GM10248 (cell line): ENCODE results near the gene LDHAL6B.

ENCODE experiments used
- CTCF ChIA-PET: fragments of 300-600 bp; sonication (Branson Sonifier 250); formaldehyde crosslinking; extraction: SDS; loops from one replicate; lab custom pipeline; 2021; ENCODE audit warnings: antibody characterized with exemption; lab: Yijun Ruan, JAX
- POLR2A ChIA-PET: fragments of 350-650 bp; sonication (Branson Sonifier 250); formaldehyde crosslinking; extraction: SDS; loops from one replicate; lab custom pipeline; 2020; ENCODE audit warnings: antibody characterized with exemption; lab: Yijun Ruan, JAX
- DNase-seq: peaks from one replicate; pipeline ENCODE4 v3.0.0; 2012; ENCODE audit errors: extremely low spot score
- CTCF ChIP-seq: IDR thresholded peaks from 2 replicates; pipeline ENCODE4 v1.5.1; 2012; ENCODE audit warnings: mild to moderate bottlenecking, low read depth; ENCODE audit errors: extremely low read depth, missing control alignments, control extremely low read depth

LDHAL6B gene

GRCh38 chr15:59249816-59250215 lies 43.2 kb downstream of the LDHAL6B start:
- POLR2A ChIA-PET: no interaction called here
- CTCF ChIA-PET: no interaction called here
- DNase-seq: no peak
- TF ChIP-seq CTCF: no peak

- POLR2A ChIA-PET: no interaction called here
- CTCF ChIA-PET: no interaction called here
- no peak for DNase-seq
- TF ChIP-seq CTCF: no peak
Measured at GRCh38 chr15:59250249-59250648, 43.6 kb downstream of the LDHAL6B start.

- TF ChIP-seq CTCF: no peak
- ChIA-PET POLR2A (no interaction called here), CTCF (no interaction called here)
- DNase-seq: peak; percentile 51
Measured at GRCh38 chr15:59251001-59251845, 44.6 kb downstream of the LDHAL6B start.

GRCh38 chr15:59252137-59252536 lies 45.5 kb downstream of the LDHAL6B start:
- TF ChIP-seq CTCF: no peak
- DNase-seq: no peak
- ChIA-PET POLR2A (no interaction called here), CTCF (no interaction called here)

GRCh38 chr15:59255680-59256336 lies 49.2 kb downstream of the LDHAL6B start:
- TF ChIP-seq CTCF: no peak
- ChIA-PET POLR2A (no interaction called here), CTCF (interaction anchor here (1.7 kb wide), 1 partner anchor 9 kb away, joined by 12 read pairs; no protein-coding TSS in a partner anchor)
- DNase-seq: no peak

- ChIA-PET CTCF (interaction anchor here (0.7 to 1.7 kb wide), 4 partner anchors 9 to 39 kb away, joined by 3 to 12 read pairs (median 4); no protein-coding TSS in a partner anchor), POLR2A (no interaction called here)
- no peak for TF ChIP-seq CTCF
- no peak for DNase-seq
Measured at GRCh38 chr15:59256482-59256881, 49.8 kb downstream of the LDHAL6B start.
